ENCODE measurements around the gene SULF2. TPM values are rescaled to one million over a fixed set of nuclear protein-coding genes. Genes with fewer than 3 reads are reported as not detected.

The SULF2 gene
- total RNA-seq, 1 experiment from 2014 or later = 0.69 TPM

GRCh38 chr20:47620808-47621805, 164.2 kb downstream of the SULF2 start:
- Histone ChIP-seq H3K36me3 (ENCODE audit: insufficient read depth, low read length, poor library complexity, severe bottlenecking) (no peaks in the 10 kb centered on the region), H3K4me1 (ENCODE audit: insufficient read depth, low read length, poor library complexity, severe bottlenecking) (peaks cover 3% of the 10 kb centered on the region), H3K4me3 (ENCODE audit: low read depth, low read length, poor library complexity, severe bottlenecking) (no peak overlapping the region), H3K9me3 (ENCODE audit: low read depth, low read length, poor library complexity, severe bottlenecking) (no peaks in the 10 kb centered on the region), H3K27me3 (replicated peaks; ENCODE audit: insufficient read depth, low read depth, low read length, poor library complexity) (no peaks in the 10 kb centered on the region), H3K27ac (ENCODE audit: low read depth, low read length, poor library complexity, severe bottlenecking) (no peak overlapping the region)
- POLR2A ChIA-PET (ENCODE audit: low non-redundant PET) = no interaction called here
- no TSS peak for BruUV-seq (replicated peaks)
- TF ChIP-seq EZH2 (IDR thresholded peaks at IDR 0.05; ENCODE audit: borderline replicate concordance, low read depth, low read length, poor library complexity, severe bottlenecking) (no peak), CTCF (conservative IDR thresholded peaks at IDR 0.05; ENCODE audit: low read depth, low read length) (peak; percentile 90)
- DNase-seq (ENCODE audit: low spot score) = peak; percentile 72
- CTCF ChIA-PET = interaction anchor here (0.6 to 1.4 kb wide), 6 partner anchors 119 to 852 kb away, joined by 4 to 9 read pairs (median 4); partner anchors contain the start of gene NCOA3
- intact Hi-C loops (cut with micrococcal nuclease; ENCODE audit: unreplicated experiment) = no loop called here

GRCh38 chr20:47618479-47618878, 166.8 kb downstream of the SULF2 start:
- CTCF ChIA-PET = interaction anchor here (0.7 kb wide), 1 partner anchor 98 kb away, joined by 10 read pairs; no protein-coding TSS in a partner anchor
- no peak for DNase-seq (ENCODE audit: low spot score)
- no peak overlapping the region for H3K4me3 ChIP-seq (ENCODE audit: low read depth, low read length, poor library complexity, severe bottlenecking)
- H3K4me1 ChIP-seq (ENCODE audit: insufficient read depth, low read length, poor library complexity, severe bottlenecking) = peaks cover 3% of the 10 kb centered on the region
- no peaks in the 10 kb centered on the region for H3K36me3 ChIP-seq (ENCODE audit: insufficient read depth, low read length, poor library complexity, severe bottlenecking)
- H3K27me3 ChIP-seq (replicated peaks; ENCODE audit: insufficient read depth, low read depth, low read length, poor library complexity) = no peaks in the 10 kb centered on the region
- intact Hi-C loops (cut with micrococcal nuclease; ENCODE audit: unreplicated experiment) = loop anchor here (5.0 to 10.0 kb wide), 4 partner anchors 114 to 424 kb away; partner anchors contain the start of gene NCOA3
- TF ChIP-seq EZH2 (IDR thresholded peaks at IDR 0.05; ENCODE audit: borderline replicate concordance, low read depth, low read length, poor library complexity, severe bottlenecking) = no peak
- TF ChIP-seq CTCF (conservative IDR thresholded peaks at IDR 0.05; ENCODE audit: low read depth, low read length) = no peak
- BruUV-seq (replicated peaks) = no TSS peak
- no peaks in the 10 kb centered on the region for H3K9me3 ChIP-seq (ENCODE audit: low read depth, low read length, poor library complexity, severe bottlenecking)
- POLR2A ChIA-PET (ENCODE audit: low non-redundant PET) = no interaction called here
- no peak overlapping the region for H3K27ac ChIP-seq (ENCODE audit: low read depth, low read length, poor library complexity, severe bottlenecking)

DNA sequence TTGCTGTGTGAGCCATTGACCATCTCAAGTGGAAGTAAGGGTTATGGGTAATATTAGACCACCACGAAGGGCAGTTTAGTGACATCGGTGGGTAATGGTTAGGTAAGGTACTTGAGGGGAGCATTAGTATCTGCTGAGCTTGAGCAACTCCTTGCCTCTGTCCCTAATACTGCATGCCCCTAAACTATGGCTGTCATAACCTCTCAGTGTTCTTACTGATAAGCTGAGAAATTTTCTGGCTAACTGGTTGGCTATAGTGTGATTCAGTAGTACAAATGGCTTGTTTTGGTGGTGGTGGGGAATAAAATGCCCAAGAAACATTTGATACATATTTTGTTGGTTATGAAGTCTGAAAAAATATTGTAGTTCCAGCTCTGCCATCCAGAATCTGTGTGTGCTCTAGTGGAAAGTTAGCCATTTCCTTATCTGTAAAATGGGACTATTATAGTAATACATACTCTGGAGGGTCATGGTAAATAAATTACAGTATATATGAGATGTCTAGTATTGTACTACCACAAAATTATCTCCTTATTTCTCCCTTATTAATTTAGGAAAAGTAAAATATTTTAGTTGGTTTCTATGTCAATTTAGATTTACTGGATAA, 170.5 kb downstream of the SULF2 start:
- POLR2A ChIA-PET (ENCODE audit: low non-redundant PET) = no interaction called here
- H3K36me3 ChIP-seq (ENCODE audit: insufficient read depth, low read length, poor library complexity, severe bottlenecking) = no peaks in the 10 kb centered on the region
- TF ChIP-seq CTCF (conservative IDR thresholded peaks at IDR 0.05; ENCODE audit: low read depth, low read length) (no peak), EZH2 (IDR thresholded peaks at IDR 0.05; ENCODE audit: borderline replicate concordance, low read depth, low read length, poor library complexity, severe bottlenecking) (no peak)
- H3K27me3 ChIP-seq (replicated peaks; ENCODE audit: insufficient read depth, low read depth, low read length, poor library complexity) = no peaks in the 10 kb centered on the region
- DNase-seq (ENCODE audit: low spot score) = no peak
- intact Hi-C loops (cut with micrococcal nuclease; ENCODE audit: unreplicated experiment) = loop anchor here (5.0 to 10.0 kb wide), 4 partner anchors 110 to 420 kb away; partner anchors contain the start of gene NCOA3
- H3K4me1 ChIP-seq (ENCODE audit: insufficient read depth, low read length, poor library complexity, severe bottlenecking) = peaks cover 7% of the 10 kb centered on the region
- no TSS peak for BruUV-seq (replicated peaks)
- no peak overlapping the region for H3K27ac ChIP-seq (ENCODE audit: low read depth, low read length, poor library complexity, severe bottlenecking)
- CTCF ChIA-PET = no interaction called here
- H3K9me3 ChIP-seq (ENCODE audit: low read depth, low read length, poor library complexity, severe bottlenecking) = no peaks in the 10 kb centered on the region
- H3K4me3 ChIP-seq (ENCODE audit: low read depth, low read length, poor library complexity, severe bottlenecking) = no peak overlapping the region
